HL-60 (cell line): ENCODE data around the gene MRAP2.
"Not testable (repeated sequence)": the region's sequence is repeated elsewhere in the genome, so short reads cannot be mapped to it uniquely, and the experiment has no call there.

Source experiments
- DNase-seq, 2 experiments: peaks; one replicate each; pipeline ENCODE4 v3.0.0-alpha.2; 2010 to 2020; ENCODE audit warnings: low read depth in 1 of 2, low spot score in 1 of 2
- H3K27ac ChIP-seq: fragments of 250-450 bp; sonication (Bioruptor Pico); replicated peaks from 2 replicates; pipeline ENCODE4 v1.5.1; 2020; ENCODE audit warnings: mild to moderate bottlenecking, moderate library complexity
- H3K27me3 ChIP-seq: fragments of 250-450 bp; sonication (Bioruptor Pico); 2 replicates; pipeline ENCODE4 v1.5.1; 2021; ENCODE audit warnings: mild to moderate bottlenecking, moderate library complexity; ENCODE audit not compliant: insufficient read depth, poor library complexity, severe bottlenecking
- H3K4me3 ChIP-seq: replicated peaks from 2 replicates; pipeline ENCODE4 v1.5.1; 2011; ENCODE audit warnings: mild to moderate bottlenecking, control low read depth, low read length; ENCODE audit not compliant: insufficient read depth
- CTCF ChIP-seq: IDR thresholded peaks from one replicate; pipeline ENCODE4 v1.5.1; 2011; ENCODE audit warnings: low read length, control low read depth, inconsistent platforms; ENCODE audit not compliant: insufficient read depth
- GABPA ChIP-seq: IDR thresholded peaks from 2 replicates; pipeline ENCODE4 v1.6.1; 2012; ENCODE audit warnings: low read depth
- POLR2AphosphoS5 ChIP-seq: IDR thresholded peaks from 2 replicates; pipeline ENCODE4 v1.6.1; 2012; ENCODE audit warnings: low read depth
- REST ChIP-seq: IDR thresholded peaks from 2 replicates; pipeline ENCODE4 v1.6.1; 2012; ENCODE audit warnings: low read depth; ENCODE audit not compliant: insufficient replicate concordance
- SPI1 ChIP-seq: IDR thresholded peaks from 2 replicates; pipeline ENCODE4 v1.6.1; 2012; ENCODE audit warnings: low read depth, mild to moderate bottlenecking, borderline replicate concordance

The MRAP2 gene

GRCh38 chr6:84027340-84028181, 6.0 kb upstream of the MRAP2 start:
- Histone ChIP-seq H3K4me3 (no peak overlapping the region), H3K27ac (no peak overlapping the region), H3K27me3 (no peaks in the 10 kb centered on the region)
- DNase-seq: no peak
- TF ChIP-seq POLR2AphosphoS5 (no peak), SPI1 (no peak), GABPA (no peak), REST (no peak), CTCF (no peak)

DNA sequence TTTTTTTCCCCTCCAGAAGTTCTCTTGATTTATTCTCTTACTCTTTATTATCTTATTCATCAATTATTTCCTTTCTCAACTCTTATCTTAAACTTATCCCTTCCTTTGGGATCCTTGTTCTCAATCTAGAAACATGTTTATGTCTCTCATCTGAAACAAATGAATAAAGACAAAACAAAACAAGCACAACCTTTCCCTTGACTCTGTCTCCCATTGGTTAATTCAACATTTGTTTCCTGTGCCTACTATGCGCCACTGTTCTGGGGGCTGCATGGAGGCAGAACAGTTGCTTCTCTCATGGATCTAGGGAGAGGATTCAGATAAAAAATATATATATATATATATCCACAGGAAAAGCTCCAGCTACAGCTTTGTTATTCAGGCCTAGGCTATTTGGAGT, 5.2 kb upstream of the MRAP2 start:
- Histone ChIP-seq H3K27ac (no peak overlapping the region), H3K4me3 (no peak overlapping the region), H3K27me3 (no peaks in the 10 kb centered on the region)
- TF ChIP-seq SPI1 (no peak), CTCF (no peak), POLR2AphosphoS5 (no peak), REST (no peak), GABPA (no peak)
- DNase-seq: no peak

DNA sequence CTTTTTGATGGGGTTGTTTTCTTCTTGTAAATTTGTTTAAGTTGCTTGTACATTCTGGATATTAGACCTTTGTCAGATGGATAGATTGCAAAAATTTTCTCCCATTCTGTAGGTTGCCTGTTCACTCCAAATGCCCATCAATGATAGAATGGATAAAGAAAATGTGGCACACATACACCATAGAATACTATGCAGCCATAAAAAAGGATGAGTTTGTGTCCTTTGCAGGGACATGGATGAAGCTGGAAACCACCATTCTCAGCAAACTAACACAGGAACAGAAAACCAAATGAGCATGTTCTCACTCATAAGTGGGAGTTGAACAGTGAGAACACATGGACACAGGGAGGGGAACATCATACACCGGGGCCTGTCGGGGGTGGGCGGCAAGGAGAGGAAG, 1.6 kb upstream of the MRAP2 start:
- H3K27me3 ChIP-seq, DNase-seq, H3K27ac ChIP-seq, H3K4me3 ChIP-seq: not testable (repeated sequence)

DNA sequence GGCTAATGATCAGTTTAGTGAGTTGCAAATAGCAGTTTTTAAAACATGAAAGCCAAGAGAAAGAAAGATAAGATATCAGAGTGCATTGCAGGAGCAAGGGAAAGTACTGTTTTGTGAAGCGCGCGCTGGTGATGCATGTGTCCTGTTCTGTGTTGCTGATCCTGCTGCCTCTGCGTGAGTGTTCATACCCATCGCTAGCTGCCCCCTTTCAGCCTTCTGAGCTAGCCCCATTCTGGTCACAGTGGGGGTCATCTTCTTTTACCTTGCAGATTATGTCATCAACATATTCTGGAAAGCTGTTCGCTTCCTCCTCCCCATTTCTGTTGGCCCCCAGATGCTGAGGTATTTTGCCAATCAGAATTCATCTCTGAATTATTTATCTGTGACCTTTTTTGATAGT, 1.9 kb downstream of the MRAP2 start:
- no peak for DNase-seq
- H3K27ac ChIP-seq: no peak overlapping the region
- H3K27me3 ChIP-seq: no peaks in the 10 kb centered on the region
- TF ChIP-seq REST: no peak
- no peak for TF ChIP-seq CTCF
- no peak for TF ChIP-seq GABPA
- TF ChIP-seq SPI1: no peak
- no peak for TF ChIP-seq POLR2AphosphoS5
- no peak overlapping the region for H3K4me3 ChIP-seq
